ENCODE data around the gene KIF13A. TPM values are rescaled to one million over a fixed set of nuclear protein-coding genes. Genes with fewer than 3 reads are reported as not detected.

KIF13A gene
- total and polyA plus RNA-seq, 9 of the 15 experiments (the other 6 are each of a cell fraction or from before 2014, with no cell fraction given), result 3.6 to 44.3 (median 29.7) TPM

GRCh38 chr6:17714879-17715851, 272.3 kb downstream of the KIF13A start (continued):
- TF ChIP-seq, protein P1, sequence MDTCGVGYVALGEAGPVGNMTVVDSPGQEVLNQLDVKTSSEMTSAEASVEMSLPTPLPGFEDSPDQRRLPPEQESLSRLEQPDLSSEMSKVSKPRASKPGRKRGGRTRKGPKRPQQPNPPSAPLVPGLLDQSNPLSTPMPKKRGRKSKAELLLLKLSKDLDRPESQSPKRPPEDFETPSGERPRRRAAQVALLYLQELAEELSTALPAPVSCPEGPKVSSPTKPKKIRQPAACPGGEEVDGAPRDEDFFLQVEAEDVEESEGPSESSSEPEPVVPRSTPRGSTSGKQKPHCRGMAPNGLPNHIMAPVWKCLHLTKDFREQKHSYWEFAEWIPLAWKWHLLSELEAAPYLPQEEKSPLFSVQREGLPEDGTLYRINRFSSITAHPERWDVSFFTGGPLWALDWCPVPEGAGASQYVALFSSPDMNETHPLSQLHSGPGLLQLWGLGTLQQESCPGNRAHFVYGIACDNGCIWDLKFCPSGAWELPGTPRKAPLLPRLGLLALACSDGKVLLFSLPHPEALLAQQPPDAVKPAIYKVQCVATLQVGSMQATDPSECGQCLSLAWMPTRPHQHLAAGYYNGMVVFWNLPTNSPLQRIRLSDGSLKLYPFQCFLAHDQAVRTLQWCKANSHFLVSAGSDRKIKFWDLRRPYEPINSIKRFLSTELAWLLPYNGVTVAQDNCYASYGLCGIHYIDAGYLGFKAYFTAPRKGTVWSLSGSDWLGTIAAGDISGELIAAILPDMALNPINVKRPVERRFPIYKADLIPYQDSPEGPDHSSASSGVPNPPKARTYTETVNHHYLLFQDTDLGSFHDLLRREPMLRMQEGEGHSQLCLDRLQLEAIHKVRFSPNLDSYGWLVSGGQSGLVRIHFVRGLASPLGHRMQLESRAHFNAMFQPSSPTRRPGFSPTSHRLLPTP (IDR thresholded peaks at IDR 0.05; ENCODE audit: borderline replicate concordance, extremely low read depth, insufficient read length), result peak; percentile 27
- TF ChIP-seq EP300 (IDR thresholded peaks at IDR 0.05; ENCODE audit: low read length) (peak; percentile 68), ZNF436 (CRISPR knock-in tag; IDR thresholded peaks at IDR 0.05) (no peak), PRMT5 (CRISPR knock-in tag; IDR thresholded peaks at IDR 0.05) (no peak), RBFOX2 (IDR thresholded peaks at IDR 0.05; ENCODE audit: low read depth, low read length) (peak; percentile 11; the same call in 1 of the 2 replicates), TCF7L2 (IDR thresholded peaks at IDR 0.05; ENCODE audit: low read depth, low read length) (no peak), MAFG (tag; conservative IDR thresholded peaks at IDR 0.05) (peak; percentile 88), MTA3 (IDR thresholded peaks at IDR 0.05; ENCODE audit: borderline replicate concordance) (peak; percentile 74), ZNF740 (CRISPR knock-in tag; IDR thresholded peaks at IDR 0.05) (peak; percentile 39; the same call in 1 of the 2 replicates), ZNF740 (tag; IDR thresholded peaks at IDR 0.05) (no peak), NCOA2 (IDR thresholded peaks at IDR 0.05; ENCODE audit: partially characterized antibody in 2 of 2) (no peak), KLF13 (tag; IDR thresholded peaks at IDR 0.05; ENCODE audit: borderline replicate concordance, low read depth) (no peak), SPI1 (IDR thresholded peaks at IDR 0.05; ENCODE audit: borderline replicate concordance, low read depth, low read length) (peak; percentile 72), NCOR1 (IDR thresholded peaks at IDR 0.05) (peak; percentile 8; the same call in 1 of the 2 replicates), CHD2 (IDR thresholded peaks at IDR 0.05; ENCODE audit: low read depth, low read length) (no peak), ZKSCAN8 (CRISPR knock-in tag; IDR thresholded peaks at IDR 0.05) (peak; percentile 74), NRF1 (conservative IDR thresholded peaks at IDR 0.05 in 1 of 2, IDR thresholded peaks at IDR 0.05 in 1 of 2) (0 out of 4 replicates have a peak, but pooled peaks of 1 of the 2 experiments have one; percentile 29), ELF1 (tag; IDR thresholded peaks at IDR 0.05) (no peak)
- TF ChIP-seq, protein P2, sequence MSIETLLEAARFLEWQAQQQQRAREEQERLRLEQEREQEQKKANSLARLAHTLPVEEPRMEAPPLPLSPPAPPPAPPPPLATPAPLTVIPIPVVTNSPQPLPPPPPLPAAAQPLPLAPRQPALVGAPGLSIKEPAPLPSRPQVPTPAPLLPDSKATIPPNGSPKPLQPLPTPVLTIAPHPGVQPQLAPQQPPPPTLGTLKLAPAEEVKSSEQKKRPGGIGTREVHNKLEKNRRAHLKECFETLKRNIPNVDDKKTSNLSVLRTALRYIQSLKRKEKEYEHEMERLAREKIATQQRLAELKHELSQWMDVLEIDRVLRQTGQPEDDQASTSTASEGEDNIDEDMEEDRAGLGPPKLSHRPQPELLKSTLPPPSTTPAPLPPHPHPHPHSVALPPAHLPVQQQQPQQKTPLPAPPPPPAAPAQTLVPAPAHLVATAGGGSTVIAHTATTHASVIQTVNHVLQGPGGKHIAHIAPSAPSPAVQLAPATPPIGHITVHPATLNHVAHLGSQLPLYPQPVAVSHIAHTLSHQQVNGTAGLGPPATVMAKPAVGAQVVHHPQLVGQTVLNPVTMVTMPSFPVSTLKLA (conservative IDR thresholded peaks at IDR 0.05), result 0 out of 4 replicates have a peak, but pooled peaks have one; percentile 26 to 33
- TF ChIP-seq, protein P3, sequence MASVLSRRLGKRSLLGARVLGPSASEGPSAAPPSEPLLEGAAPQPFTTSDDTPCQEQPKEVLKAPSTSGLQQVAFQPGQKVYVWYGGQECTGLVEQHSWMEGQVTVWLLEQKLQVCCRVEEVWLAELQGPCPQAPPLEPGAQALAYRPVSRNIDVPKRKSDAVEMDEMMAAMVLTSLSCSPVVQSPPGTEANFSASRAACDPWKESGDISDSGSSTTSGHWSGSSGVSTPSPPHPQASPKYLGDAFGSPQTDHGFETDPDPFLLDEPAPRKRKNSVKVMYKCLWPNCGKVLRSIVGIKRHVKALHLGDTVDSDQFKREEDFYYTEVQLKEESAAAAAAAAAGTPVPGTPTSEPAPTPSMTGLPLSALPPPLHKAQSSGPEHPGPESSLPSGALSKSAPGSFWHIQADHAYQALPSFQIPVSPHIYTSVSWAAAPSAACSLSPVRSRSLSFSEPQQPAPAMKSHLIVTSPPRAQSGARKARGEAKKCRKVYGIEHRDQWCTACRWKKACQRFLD (CRISPR knock-in tag; IDR thresholded peaks at IDR 0.05), result peak; percentile 72; the same call in 1 of the 2 replicates
